HG03565 (cell line): ENCODE data around the gene CDH4.

Experiments
- ATAC-seq: cut with Tn5 transposase; IDR thresholded peaks from one replicate; pipeline ENCODE4 v1.9.1; 2021; ENCODE audit warnings: mild to moderate bottlenecking, moderate library complexity; ENCODE audit not compliant: unreplicated experiment

Gene CDH4

GRCh38 chr20:61816606-61817460 lies 564.8 kb downstream of the CDH4 start:
- no peak for ATAC-seq

- no peak for ATAC-seq
Measured at GRCh38 chr20:61817575-61817974, 565.5 kb downstream of the CDH4 start.

GRCh38 chr20:61818746-61819573 lies 566.9 kb downstream of the CDH4 start:
- no peak for ATAC-seq

- no peak for ATAC-seq
Measured at GRCh38 chr20:61819574-61819846, 567.4 kb downstream of the CDH4 start.

DNA sequence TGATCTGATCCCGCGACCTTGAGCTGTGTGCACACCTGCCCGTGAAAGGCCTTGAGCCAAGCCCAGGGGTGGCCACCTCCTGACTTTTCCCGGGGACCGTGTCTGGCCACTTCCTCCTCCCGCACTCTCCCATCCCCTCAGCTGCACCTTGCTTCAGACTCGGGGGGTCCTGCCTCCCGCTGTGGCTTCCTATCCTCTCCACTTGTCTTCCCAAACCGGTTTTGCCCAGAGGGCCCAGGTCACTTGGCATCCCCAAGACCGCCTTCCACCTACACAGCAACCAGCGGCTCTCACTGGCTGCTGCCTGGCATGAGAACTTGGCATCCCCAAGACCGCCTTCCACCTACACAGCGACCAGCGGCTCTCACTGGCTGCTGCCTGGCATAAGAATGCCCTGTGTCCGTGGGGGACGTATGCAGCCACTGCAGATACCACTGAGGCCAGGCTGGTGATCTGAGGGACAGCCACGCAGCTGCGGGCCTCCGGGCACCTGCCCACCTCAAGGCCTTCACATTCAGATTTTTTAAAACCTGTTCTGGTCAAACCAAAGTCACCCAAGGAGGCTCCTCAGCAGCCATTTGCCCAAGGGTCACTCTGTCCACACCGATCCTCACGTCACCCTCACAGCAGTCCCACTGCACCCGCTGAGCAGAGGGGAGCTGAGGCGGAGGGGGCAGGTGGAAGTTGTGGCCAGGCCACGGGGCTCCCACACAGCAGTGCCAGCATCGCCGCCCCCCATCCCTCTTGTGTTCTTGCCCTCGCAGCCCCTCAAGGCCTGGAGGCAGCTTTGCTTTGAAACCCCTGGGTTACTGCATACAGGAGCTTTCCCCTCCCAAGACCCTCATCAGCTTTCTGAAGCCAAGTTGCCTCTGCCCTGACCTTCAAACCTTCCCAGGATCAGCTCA lies 568.1 kb downstream of the CDH4 start:
- ATAC-seq, result no peak

DNA sequence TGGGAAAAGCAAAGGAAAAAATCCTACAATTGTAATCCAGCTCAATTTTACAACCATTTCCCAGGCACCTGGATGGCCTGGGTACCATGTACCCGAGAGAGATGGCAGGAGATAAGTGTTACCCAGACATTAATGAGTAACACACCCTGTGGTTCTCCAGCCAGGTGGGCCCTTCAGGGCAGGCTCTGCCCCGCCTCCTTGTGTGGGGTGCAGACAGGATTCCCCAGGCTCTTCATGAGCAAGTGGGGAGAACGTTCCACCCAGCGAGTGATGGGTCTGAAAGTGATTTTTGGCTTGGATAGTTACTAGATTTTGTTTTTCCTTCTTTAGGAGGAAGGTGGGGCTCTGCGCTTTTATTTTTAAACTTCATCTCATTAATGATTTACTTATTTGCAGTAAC lies 569.7 kb downstream of the CDH4 start:
- ATAC-seq, result no peak

- ATAC-seq, result no peak
Measured at GRCh38 chr20:61822396-61822795, 570.3 kb downstream of the CDH4 start.

DNA sequence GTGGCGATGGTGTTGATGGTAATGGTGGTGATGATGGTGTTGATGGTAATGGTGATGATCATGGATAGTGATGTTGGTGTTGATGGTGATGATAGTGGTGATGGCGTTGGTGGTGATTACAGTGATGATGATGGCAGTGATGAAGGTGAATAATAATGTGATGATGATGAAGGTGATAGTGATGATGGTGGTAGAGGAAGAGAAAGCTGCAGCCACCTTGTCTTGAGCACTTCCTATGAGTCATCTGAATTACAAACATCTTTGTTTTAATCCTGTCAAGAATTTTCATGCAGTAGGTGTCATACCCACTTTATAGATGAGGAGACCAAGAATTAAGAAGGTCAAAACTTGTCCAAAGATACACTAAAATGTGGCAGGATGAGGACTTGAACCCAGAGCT lies 571.2 kb downstream of the CDH4 start:
- ATAC-seq, result no peak

DNA sequence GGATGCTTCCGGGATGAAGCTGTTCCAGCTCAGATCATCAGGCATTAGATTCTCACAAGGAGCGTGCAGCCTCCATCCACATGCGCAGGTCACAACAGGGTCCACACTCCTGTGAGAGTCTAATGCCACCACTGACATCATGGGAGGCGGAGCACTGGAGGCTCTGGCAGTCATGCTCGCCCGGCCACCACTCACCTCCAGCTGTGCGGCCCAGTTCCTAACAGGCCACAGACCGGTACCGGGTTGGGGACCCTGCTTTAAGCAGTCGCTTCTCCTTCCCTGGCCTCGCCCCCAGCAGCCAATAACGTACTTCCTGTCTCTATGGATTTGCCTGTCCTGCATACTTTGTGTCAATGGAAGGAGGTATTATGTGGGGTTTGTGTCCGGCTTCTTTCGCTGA lies 576.8 kb downstream of the CDH4 start:
- no peak for ATAC-seq

- ATAC-seq, result no peak
Measured at GRCh38 chr20:61829526-61829925, 577.5 kb downstream of the CDH4 start.

- no peak for ATAC-seq
Measured at GRCh38 chr20:61830241-61830930, 578.3 kb downstream of the CDH4 start.

DNA sequence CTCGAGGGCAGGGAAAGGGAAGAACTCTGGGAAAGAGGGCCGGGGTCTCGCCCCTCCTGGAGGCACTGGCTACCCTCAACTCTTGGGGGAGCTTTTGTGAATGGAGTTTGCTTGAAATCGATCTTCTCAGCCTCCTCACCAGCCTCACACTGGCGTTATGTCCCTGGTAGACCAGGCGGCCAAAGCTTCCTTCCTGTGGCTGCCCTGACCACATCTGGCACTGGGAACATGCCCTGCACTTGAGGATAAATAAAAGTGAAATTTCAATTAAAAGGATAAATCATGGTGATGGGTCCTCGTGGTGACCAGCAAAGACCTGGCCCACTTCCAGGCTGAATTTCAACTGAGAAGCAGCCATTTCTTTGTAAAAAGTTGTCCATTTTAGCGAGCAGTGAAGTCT lies 578.9 kb downstream of the CDH4 start:
- ATAC-seq, result no peak

DNA sequence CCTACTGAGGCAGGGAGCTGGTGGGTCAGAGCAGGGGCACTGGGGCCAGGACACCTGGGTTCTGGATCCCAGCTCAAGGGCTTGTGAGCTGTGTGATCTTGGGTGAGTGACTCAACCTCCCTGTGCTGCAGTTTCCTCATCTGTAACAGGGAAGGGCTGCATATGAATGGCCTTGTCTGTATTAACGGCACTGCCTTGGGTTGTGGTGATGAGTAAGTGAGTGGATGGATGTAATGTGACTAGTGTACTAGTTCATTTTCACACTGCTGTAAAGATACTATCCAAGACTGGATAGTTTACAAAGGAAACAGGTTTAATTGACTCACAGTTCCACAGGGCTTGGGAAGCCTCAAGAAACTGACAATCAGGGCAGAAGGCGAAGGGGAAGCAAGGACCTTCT lies 580.1 kb downstream of the CDH4 start:
- no peak for ATAC-seq

DNA sequence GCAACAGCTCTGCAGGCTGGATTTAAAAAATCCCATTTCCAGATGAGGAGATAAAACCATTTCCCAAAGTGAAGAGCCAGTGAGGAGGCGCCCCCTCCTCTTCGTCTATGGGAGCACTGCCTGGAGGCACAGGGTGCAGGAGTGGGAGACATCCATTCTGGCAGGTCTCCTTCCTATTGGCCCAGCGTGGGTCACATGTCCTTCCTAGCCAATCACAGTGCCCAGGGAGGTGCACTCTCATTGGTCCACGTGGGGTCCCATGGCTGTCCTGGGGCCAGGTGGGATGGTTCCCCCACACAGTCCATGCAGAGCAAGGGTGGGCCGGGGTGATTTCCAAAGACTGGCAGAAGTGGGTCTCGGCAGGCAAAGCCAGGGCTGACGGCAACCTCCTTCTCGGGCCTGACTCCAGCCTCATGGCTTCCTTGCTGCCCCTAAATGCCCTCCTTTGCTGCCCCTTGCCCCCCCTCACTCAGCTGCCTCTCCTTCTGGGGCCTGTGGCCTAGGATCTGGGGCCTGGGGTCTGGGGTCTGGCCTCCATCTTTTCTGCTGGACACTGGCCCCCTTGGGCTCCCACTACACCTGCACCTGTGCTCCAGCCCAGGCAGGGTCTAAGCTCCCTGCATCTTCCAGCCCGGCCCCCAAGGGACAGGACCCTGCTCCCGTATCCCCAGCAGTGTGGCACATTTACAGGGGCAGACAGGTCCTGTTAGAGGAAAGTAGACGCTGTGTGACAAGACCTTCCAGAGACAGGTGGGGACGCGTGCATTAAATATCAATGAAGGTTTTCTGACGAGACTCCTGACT lies 581.9 kb downstream of the CDH4 start:
- ATAC-seq, result no peak

DNA sequence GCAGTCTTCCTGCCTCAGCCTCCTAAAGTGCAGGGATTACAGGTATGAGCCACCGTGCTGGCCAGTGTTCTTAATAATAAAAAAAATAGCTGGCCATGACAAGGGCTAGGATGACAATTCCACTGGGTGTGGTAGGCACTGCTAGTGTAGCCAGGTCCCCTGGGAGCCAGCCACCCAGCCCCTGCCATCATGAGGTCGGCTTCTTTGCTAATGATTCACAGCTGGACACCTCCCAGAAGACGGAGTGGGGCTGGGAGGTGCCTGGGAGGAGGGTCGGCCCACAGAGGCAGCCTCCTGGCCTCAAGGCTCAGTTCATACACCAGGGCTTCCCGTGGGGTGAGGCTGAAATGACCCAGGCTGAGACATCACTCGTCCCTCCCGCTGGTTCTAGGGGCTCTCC lies 583.2 kb downstream of the CDH4 start:
- no peak for ATAC-seq

DNA sequence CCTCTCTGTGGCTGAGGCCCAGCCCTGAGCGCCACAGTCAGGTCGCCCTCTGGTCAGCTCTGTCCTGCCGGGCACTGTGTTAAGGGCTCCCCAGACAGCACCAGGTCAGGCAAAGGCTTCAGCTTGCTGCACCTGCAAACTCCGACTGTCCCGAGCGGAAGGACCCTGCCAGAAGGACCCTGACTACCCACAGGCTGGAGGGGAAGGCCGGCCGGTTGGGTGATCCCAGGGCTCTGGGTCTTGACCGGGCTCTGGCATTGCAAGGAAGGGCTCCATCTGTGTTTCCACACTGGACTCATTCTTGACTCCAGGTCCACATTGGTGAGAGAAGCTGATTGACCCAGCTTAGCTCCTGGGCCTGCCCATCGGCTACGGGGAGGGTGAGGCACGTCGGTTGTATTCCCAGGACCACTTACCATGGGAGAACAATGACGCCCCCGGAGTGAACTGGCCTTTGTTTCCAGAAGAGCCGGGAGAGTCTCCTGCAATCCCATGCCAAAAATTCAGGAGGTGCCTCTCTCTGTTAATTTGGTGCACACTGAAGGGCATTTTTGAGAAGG lies 583.8 kb downstream of the CDH4 start:
- no peak for ATAC-seq

- no peak for ATAC-seq
Measured at GRCh38 chr20:61837200-61837599, 585.1 kb downstream of the CDH4 start.

GRCh38 chr20:61839223-61839911 lies 587.3 kb downstream of the CDH4 start:
- no peak for ATAC-seq
